ENCODE measurements around the gene SEPTIN1.
A peak's percentile ranks its signal among the peaks of the same experiment; 100 is the strongest.

Gene SEPTIN1

DNA sequence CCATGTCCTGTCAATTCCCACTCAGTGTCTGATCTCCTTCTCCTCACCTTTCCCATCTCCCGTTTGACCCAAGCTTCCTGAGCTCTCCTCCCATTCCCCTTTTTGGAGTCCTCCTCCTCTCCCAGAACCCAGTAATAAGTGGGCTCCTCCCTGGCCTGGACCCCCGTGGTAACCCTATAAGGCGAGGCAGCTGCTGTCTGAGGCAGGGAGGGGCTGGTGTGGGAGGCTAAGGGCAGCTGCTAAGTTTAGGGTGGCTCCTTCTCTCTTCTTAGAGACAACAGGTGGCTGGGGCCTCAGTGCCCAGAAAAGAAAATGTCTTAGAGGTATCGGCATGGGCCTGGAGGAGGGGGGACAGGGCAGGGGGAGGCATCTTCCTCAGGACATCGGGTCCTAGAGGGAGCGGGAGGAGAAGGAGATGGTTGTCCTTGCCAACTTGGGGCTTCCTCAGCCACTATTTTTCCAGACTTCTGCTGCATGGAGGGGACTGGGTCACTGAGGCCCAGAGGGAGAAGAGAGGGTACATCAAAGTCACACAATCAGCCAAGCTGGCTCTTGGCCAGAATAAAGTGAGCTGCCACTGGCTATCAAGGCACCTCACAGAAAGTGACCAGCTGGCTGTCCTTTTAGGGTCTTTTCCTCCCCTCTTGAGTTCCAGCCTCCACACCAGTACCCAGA, 10.2 kb downstream of the SEPTIN1 start:
- TF ChIP-seq, protein P1, sequence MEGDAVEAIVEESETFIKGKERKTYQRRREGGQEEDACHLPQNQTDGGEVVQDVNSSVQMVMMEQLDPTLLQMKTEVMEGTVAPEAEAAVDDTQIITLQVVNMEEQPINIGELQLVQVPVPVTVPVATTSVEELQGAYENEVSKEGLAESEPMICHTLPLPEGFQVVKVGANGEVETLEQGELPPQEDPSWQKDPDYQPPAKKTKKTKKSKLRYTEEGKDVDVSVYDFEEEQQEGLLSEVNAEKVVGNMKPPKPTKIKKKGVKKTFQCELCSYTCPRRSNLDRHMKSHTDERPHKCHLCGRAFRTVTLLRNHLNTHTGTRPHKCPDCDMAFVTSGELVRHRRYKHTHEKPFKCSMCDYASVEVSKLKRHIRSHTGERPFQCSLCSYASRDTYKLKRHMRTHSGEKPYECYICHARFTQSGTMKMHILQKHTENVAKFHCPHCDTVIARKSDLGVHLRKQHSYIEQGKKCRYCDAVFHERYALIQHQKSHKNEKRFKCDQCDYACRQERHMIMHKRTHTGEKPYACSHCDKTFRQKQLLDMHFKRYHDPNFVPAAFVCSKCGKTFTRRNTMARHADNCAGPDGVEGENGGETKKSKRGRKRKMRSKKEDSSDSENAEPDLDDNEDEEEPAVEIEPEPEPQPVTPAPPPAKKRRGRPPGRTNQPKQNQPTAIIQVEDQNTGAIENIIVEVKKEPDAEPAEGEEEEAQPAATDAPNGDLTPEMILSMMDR (IDR thresholded peaks at IDR 0.05), result no peak
- DNase-seq, result no peak
- no peaks in the 10 kb centered on the region for H3K9me3 Mint-ChIP-seq
- peaks cover 4% of the 10 kb centered on the region for H3K27me3 Mint-ChIP-seq (ENCODE audit: low read depth, poor library complexity)
- peaks cover 69% of the 10 kb centered on the region for H3K4me1 Mint-ChIP-seq
- H3K4me3 Mint-ChIP-seq, result peak overlapping the region; percentile 87
- peaks cover under 1% of the 10 kb centered on the region for H3K36me3 Mint-ChIP-seq (ENCODE audit: low read depth)
- peak overlapping the region; percentile 99 for H3K27ac Mint-ChIP-seq

DNA sequence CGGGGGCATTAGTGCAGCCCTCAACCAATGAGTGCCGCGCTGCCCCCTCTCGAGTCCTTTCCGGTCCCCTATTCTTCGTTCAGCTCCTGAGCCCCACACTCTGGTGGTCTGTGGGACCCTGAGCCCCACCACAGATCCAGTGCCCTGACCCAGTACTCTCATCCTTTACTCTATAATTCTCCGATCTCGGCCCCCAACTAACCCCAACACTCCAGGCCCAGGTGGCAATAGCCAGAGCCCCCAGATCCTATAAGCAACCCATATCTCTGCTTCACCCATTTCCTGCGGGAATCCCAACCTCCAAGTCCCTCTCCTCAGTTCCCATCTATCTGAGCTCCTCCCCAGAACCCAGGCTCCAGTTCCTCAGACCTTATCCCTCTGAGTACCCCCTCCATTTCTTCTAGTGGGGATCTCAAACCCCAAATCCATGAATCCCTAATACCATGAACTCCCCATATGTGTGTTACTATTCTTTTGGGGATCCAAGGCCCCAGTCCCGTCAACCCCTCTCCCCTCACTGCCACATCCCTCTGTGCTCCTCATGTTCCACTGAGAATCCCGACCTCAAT, 11.0 kb downstream of the SEPTIN1 start:
- TF ChIP-seq, protein P1 (IDR thresholded peaks at IDR 0.05), result no peak
- peak overlapping the region; percentile 87 for H3K4me3 Mint-ChIP-seq
- peaks cover 69% of the 10 kb centered on the region for H3K4me1 Mint-ChIP-seq
- no peak for DNase-seq
- peaks cover 4% of the 10 kb centered on the region for H3K27me3 Mint-ChIP-seq (ENCODE audit: low read depth, poor library complexity)
- peaks cover 9% of the 10 kb centered on the region for H3K36me3 Mint-ChIP-seq (ENCODE audit: low read depth)
- H3K9me3 Mint-ChIP-seq, result no peaks in the 10 kb centered on the region
- peak overlapping the region; percentile 99 for H3K27ac Mint-ChIP-seq

DNA sequence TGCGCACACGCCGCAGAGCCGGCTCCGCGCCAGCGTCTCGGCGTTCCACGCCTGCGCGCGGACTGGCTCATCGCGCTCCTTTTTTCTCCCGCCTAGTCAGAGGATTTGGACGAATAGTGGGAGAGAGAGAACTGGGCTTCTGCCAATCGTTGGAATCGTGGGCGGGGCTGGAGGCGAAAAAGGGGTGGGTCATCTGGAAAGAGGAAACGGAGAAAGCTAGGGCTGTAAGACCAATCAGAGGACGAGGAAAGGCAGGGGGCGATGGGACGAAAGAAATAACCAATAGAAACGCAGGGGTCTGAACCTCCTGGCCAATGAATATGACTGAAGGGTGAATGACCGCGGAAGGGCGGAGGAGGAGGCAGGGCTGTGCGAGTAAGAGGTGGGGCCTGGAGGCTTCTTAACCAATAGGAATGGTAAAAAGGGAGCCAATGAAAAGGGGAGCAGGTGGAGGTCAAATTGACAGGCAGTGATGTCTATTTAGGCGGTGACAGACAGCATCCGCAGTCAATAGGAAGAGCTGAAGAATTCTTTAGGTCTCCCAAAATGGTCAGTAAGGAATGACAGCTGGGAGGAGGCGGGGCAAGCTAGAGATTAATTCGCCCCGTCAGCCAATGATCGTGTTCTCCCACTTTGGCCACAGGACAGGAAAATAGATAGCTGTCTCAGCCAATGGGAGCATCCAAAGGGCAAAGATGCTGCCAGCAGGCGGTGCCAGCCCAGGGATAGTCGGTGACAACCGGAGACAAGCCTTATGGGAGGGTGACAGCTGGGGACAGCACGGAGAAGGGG, 11.7 kb downstream of the SEPTIN1 start, which contains the start of gene TBC1D10B:
Gene TBC1D10B (minus strand): TSS at position 39 of the 792 bp plus-strand sequence. CDS start 311 bp downstream, outside the sequence.
- H3K27ac Mint-ChIP-seq, result peak within 1 kb of the TSS; percentile 99
- DNase-seq, result peak; percentile 99
- peaks cover 4% of the 10 kb centered on the region for H3K27me3 Mint-ChIP-seq (ENCODE audit: low read depth, poor library complexity)
- no peaks in the 10 kb centered on the region for H3K9me3 Mint-ChIP-seq
- peaks cover 69% of the 10 kb centered on the region for H3K4me1 Mint-ChIP-seq
- peaks cover 12% of the 10 kb centered on the region for H3K36me3 Mint-ChIP-seq (ENCODE audit: low read depth)
- TF ChIP-seq, protein P1 (IDR thresholded peaks at IDR 0.05), result no peak
- peak within 1 kb of the TSS; percentile 87 for H3K4me3 Mint-ChIP-seq

DNA sequence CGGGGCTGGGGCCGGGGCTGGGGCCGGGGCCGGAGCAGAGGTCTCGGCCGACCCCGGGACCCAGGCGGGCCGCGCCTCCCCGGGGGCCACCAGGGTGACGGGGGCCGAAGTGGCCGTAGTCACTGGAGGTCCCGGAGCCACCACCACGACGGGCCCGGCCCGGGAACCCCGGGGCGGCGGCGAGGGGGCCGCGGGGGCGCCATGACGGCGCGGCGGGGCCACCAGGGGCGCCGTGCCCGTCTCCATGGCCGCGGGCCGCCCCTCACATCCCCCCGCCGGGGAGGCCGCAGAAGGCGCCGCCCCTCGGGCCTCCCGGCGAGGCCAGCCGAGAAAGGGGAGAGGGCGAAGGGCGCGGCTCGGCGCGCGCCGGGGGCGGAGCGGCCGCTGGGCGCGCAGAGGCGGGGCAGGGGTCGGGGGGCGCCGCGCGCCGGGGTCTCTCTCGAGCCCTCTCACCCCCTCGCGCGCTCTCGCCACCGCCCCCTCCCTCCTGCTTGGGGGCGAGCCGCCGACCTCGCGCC, 12.4 kb downstream of the SEPTIN1 start:
- TF ChIP-seq, protein P1 (IDR thresholded peaks at IDR 0.05), result no peak
- peaks cover 67% of the 10 kb centered on the region for H3K4me1 Mint-ChIP-seq
- H3K27me3 Mint-ChIP-seq (ENCODE audit: low read depth, poor library complexity), result peaks cover 4% of the 10 kb centered on the region
- H3K36me3 Mint-ChIP-seq (ENCODE audit: low read depth), result peaks cover 18% of the 10 kb centered on the region
- H3K9me3 Mint-ChIP-seq, result no peaks in the 10 kb centered on the region
- no peak for DNase-seq
- peak overlapping the region; percentile 83 for H3K4me3 Mint-ChIP-seq
- no peak overlapping the region for H3K27ac Mint-ChIP-seq

DNA sequence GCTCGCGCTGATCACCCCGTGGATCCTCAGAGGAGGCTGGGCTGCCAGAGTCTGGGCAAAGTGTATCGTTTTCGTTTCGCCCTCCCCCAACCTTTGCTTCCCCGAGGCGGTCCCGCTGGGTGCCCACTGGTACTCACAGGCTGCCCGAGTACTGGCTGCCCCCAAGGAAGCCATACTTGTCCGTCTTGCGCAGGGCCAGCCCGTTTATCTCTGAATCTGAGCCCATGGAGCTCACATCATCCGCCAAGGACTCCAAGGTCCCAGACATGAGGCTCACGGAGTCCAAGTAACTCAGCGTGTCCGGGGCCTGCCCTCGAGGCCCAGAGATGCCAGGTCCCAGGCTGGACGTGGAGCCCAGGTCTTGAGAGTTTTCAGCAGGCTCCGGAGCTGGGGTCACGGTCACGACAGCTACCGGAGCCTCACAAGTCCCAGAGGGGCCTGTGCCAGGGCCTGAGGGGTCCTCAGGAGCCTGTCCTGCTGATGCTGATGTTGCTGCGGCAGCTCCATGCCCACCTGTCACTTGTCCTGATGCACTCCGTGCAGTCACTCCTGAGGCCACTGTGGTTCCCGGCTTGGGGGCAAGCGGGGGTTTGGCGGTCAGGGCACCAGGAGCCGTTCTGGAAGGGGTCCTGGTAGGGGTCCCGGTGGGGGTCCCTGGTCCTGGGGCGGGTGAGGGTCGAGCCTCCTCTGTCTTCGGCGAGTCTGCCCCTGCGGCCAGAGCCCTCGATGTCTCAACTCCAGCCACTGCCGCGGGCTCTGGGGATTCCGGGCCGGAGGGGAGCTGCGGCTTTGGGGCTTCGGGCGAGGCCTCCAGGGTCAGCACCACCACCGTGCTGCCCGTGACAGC, 13.0 kb downstream of the SEPTIN1 start:
- Mint-ChIP-seq H3K27ac (no peak overlapping the region), H3K36me3 (ENCODE audit: low read depth) (peaks cover 25% of the 10 kb centered on the region), H3K9me3 (no peaks in the 10 kb centered on the region), H3K4me3 (peak overlapping the region; percentile 83), H3K4me1 (peaks cover 60% of the 10 kb centered on the region), H3K27me3 (ENCODE audit: low read depth, poor library complexity) (peaks cover 4% of the 10 kb centered on the region)
- peak; percentile 56 for DNase-seq
- TF ChIP-seq, protein P1 (IDR thresholded peaks at IDR 0.05), result no peak
